H1 (cell line): Measurements from ENCODE around the gene GBA2. TPM values are rescaled to one million over a fixed set of nuclear protein-coding genes. Genes with fewer than 3 reads are reported as not detected.
A peak's percentile ranks its signal among the peaks of the same experiment; 100 is the strongest.

Source experiments
- CTCF ChIA-PET: fragments of 300-600 bp; sonication (Branson Sonifier 250); formaldehyde crosslinking; loops from one replicate; lab custom pipeline; 2021; ENCODE audit not compliant: partially characterized antibody; lab: Charles Lee
- POLR2A ChIA-PET: fragments of 300-600 bp; sonication (Branson Sonifier 250); formaldehyde crosslinking; loops from one replicate; lab custom pipeline; 2021; ENCODE audit warnings: inconsistent platforms; ENCODE audit not compliant: partially characterized antibody; lab: Charles Lee
- DNase-seq, 2 experiments: peaks; one replicate each; pipeline versions ENCODE4 v3.0.0 to v3.0.0-alpha.2; 2010 to 2022; ENCODE audit warnings: low spot score in 2 of 2, low read depth in 1 of 2, mixed read lengths in 1 of 2
- FAIRE-seq: peaks from 2 replicates; lab custom pipeline; 2011; peaks lifted over from hg19 to GRCh38; lab: Jason Lieb, UNC
- H2AFZ ChIP-seq: 2 replicates; pipeline ENCODE4 v1.8.1; 2012; ENCODE audit warnings: low read length, inconsistent platforms
- H2AK5ac ChIP-seq: 2 replicates; pipeline ENCODE4 v1.6.1; 2013; ENCODE audit warnings: low read depth, low read length
- H2BK120ac ChIP-seq: replicated peaks from 2 replicates; pipeline ENCODE3; 2013; ENCODE audit warnings: low read depth, low read length, inconsistent platforms
- H2BK12ac ChIP-seq: 2 replicates; pipeline ENCODE4 v1.6.1; 2013; ENCODE audit warnings: low read depth, low read length
- H2BK15ac ChIP-seq: 2 replicates; pipeline ENCODE4 v1.6.1; 2013; ENCODE audit warnings: low read length
- H2BK20ac ChIP-seq: 2 replicates; pipeline ENCODE4 v1.6.1; 2013; ENCODE audit warnings: low read length
- H2BK5ac ChIP-seq: 2 replicates; pipeline ENCODE4 v1.6.1; 2013; ENCODE audit warnings: low read depth, low read length
- H3K14ac ChIP-seq: 2 replicates; pipeline ENCODE4 v1.6.1; 2013; ENCODE audit warnings: inconsistent platforms; ENCODE audit not compliant: insufficient read length
- H3K18ac ChIP-seq: 2 replicates; pipeline ENCODE4 v1.6.1; 2013; ENCODE audit warnings: low read length; ENCODE audit errors: extremely low read depth
- H3K23ac ChIP-seq: 2 replicates; pipeline ENCODE4 v1.6.1; 2013; ENCODE audit warnings: inconsistent platforms; ENCODE audit not compliant: insufficient read length
- H3K23me2 ChIP-seq: 2 replicates; pipeline ENCODE4 v1.6.1; 2013; ENCODE audit warnings: low read depth, low read length
- H3K27ac ChIP-seq: 2 replicates; pipeline ENCODE4 v1.6.1; 2011; ENCODE audit warnings: low read depth, low read length, inconsistent platforms
- H3K27me3 ChIP-seq, 4 experiments: replicated peaks in 1 of 4; 1 replicate in 1 of 4; 2 replicates in 3 of 4; pipeline versions ENCODE4 v1.6.1 to v1.8.1; 2011 to 2013; ENCODE audit warnings: low read length in 3 of 4, mild to moderate bottlenecking in 3 of 4, inconsistent platforms in 2 of 4, mixed read lengths in 2 of 4, moderate library complexity in 1 of 4; ENCODE audit not compliant: control insufficient read depth in 3 of 4, insufficient read depth in 3 of 4; ENCODE audit errors: extremely low read depth in 1 of 4
- H3K36me3 ChIP-seq, 4 experiments: 2 replicates each; pipeline versions ENCODE4 v1.6.1 to v1.8.1; 2011 to 2013; ENCODE audit warnings: mild to moderate bottlenecking in 4 of 4, low read length in 3 of 4, moderate library complexity in 2 of 4, control low read depth in 1 of 4, inconsistent platforms in 1 of 4; ENCODE audit not compliant: insufficient read depth in 4 of 4, control insufficient read depth in 2 of 4
- H3K4ac ChIP-seq: replicated peaks from 2 replicates; pipeline ENCODE3; 2013; ENCODE audit warnings: low read length, low read depth, mixed read lengths, inconsistent platforms; ENCODE audit not compliant: insufficient read length
- H3K4me1 ChIP-seq, 4 experiments: replicated peaks in 1 of 4; 1 replicate in 1 of 4; 2 replicates in 3 of 4; pipeline versions ENCODE4 v1.6.1 to v1.8.1; 2011 to 2013; ENCODE audit warnings: low read length in 3 of 4, inconsistent platforms in 2 of 4, mixed read lengths in 1 of 4; ENCODE audit not compliant: insufficient read depth in 4 of 4, control insufficient read depth in 3 of 4
- H3K4me2 ChIP-seq, 2 experiments: 2 replicates each; pipeline versions ENCODE4 v1.6.1 to v1.8.1; 2011 to 2013; ENCODE audit warnings: low read depth in 2 of 2, low read length in 2 of 2, control low read depth in 1 of 2, inconsistent platforms in 1 of 2, mild to moderate bottlenecking in 1 of 2; ENCODE audit not compliant: insufficient read depth in 1 of 2
- H3K4me3 ChIP-seq, 4 experiments: fragments of 200-600, 300-600 bp in 1 of 4; sonication (generic), shearing (Covaris generic), sonication (Bioruptor Twin) in 1 of 4; 2 replicates each; pipeline versions ENCODE4 v1.5.1 to v1.8.1; 2011 to 2016; ENCODE audit warnings: low read length in 4 of 4, low read depth in 3 of 4, control low read depth in 2 of 4, inconsistent platforms in 2 of 4, mild to moderate bottlenecking in 2 of 4, mixed read lengths in 1 of 4, moderate library complexity in 1 of 4; ENCODE audit not compliant: insufficient read depth in 2 of 4; ENCODE audit errors: extremely low read depth in 1 of 4
- H3K56ac ChIP-seq: replicated peaks from 2 replicates; pipeline ENCODE3; 2013; ENCODE audit warnings: low read depth, mild to moderate bottlenecking, mixed read lengths, low read length, inconsistent platforms; ENCODE audit not compliant: insufficient read length
- H3K79me1 ChIP-seq: 2 replicates; pipeline ENCODE4 v1.6.1; 2013; ENCODE audit warnings: low read depth, low read length, control low read depth
- H3K79me2 ChIP-seq, 2 experiments: 2 replicates each; pipeline versions ENCODE4 v1.6.1 to v1.8.1; 2012 to 2013; ENCODE audit warnings: low read length in 2 of 2, mild to moderate bottlenecking in 2 of 2, inconsistent platforms in 1 of 2; ENCODE audit not compliant: insufficient read depth in 2 of 2, control insufficient read depth in 1 of 2
- H3K9ac ChIP-seq, 4 experiments: replicated peaks in 1 of 4; 1 replicate in 1 of 4; 2 replicates in 3 of 4; pipeline versions ENCODE4 v1.6.1 to v1.8.1; 2011 to 2013; ENCODE audit warnings: low read depth in 3 of 4, low read length in 3 of 4, control low read depth in 2 of 4, mild to moderate bottlenecking in 2 of 4, moderate library complexity in 2 of 4, inconsistent platforms in 1 of 4; ENCODE audit errors: extremely low read depth in 1 of 4
- H3K9me3 ChIP-seq, 2 experiments: 2 replicates each; pipeline versions ENCODE4 v1.6.1 to v1.8.1; 2012 to 2013; ENCODE audit warnings: mild to moderate bottlenecking in 2 of 2, moderate library complexity in 2 of 2, control low read depth in 1 of 2, inconsistent platforms in 1 of 2, low read depth in 1 of 2, low read length in 1 of 2, mixed read lengths in 1 of 2; ENCODE audit not compliant: insufficient read depth in 2 of 2
- H4K20me1 ChIP-seq, 2 experiments: replicated peaks in 1 of 2; 2 replicates each; pipeline versions ENCODE3 to v1.8.1; 2011 to 2013; ENCODE audit warnings: inconsistent platforms in 2 of 2, low read length in 2 of 2, mild to moderate bottlenecking in 1 of 2; ENCODE audit not compliant: insufficient read depth in 2 of 2, control insufficient read depth in 1 of 2
- H4K5ac ChIP-seq: 2 replicates; pipeline ENCODE4 v1.6.1; 2013; ENCODE audit warnings: low read length, low read depth, mixed read lengths, inconsistent platforms; ENCODE audit not compliant: insufficient read length
- H4K8ac ChIP-seq: 2 replicates; pipeline ENCODE4 v1.8.0; 2013; ENCODE audit warnings: mild to moderate bottlenecking, moderate library complexity, low read length, inconsistent platforms; ENCODE audit not compliant: insufficient read depth; ENCODE audit errors: extremely low read depth
- H4K91ac ChIP-seq: replicated peaks from 2 replicates; pipeline ENCODE3; 2013; ENCODE audit warnings: low read length, mixed read lengths, inconsistent platforms; ENCODE audit not compliant: insufficient read length
- CTCF ChIP-seq, 3 experiments: IDR thresholded peaks; 1 replicate in 2 of 3; 2 replicates in 1 of 3; pipeline versions ENCODE4 v1.5.1 to v1.6.1; 2011; ENCODE audit warnings: low read length in 3 of 3, mild to moderate bottlenecking in 3 of 3, inconsistent platforms in 2 of 3, low read depth in 1 of 3, moderate library complexity in 1 of 3; ENCODE audit not compliant: insufficient read depth in 1 of 3; ENCODE audit errors: control extremely low read depth in 1 of 3
- POU5F1 ChIP-seq: IDR thresholded peaks from 2 replicates; pipeline ENCODE4 v1.6.1; 2011; ENCODE audit warnings: low read depth, mild to moderate bottlenecking, low read length, moderate library complexity
- WGBS, 2 experiments: shearing (Covaris generic) in 1 of 2; methylation state at CpG; one replicate each; pipeline versions ENCODE4 v1.1.6 to v1.1.7; 2013 to 2015; ENCODE audit warnings: low lambda C conversion rate in 2 of 2, mixed read lengths in 2 of 2, inconsistent platforms in 1 of 2, low coverage in 1 of 2, missing lambda C conversion rate in 1 of 2; ENCODE audit not compliant: insufficient replicate concordance in 2 of 2, insufficient coverage in 1 of 2, insufficient read length in 1 of 2; ENCODE audit errors: extremely low coverage in 1 of 2, missing lambda C conversion rate in 1 of 2; 5-methylcytosine and 5-hydroxymethylcytosine counted together
- polyA plus RNA-seq, 7 experiments: library from polyadenylated mRNA; depleted of rRNA in 3 of 7; stranded (reverse) in 5 of 7; unstranded in 2 of 7; fragments of >200 nt in 5 of 7; fragments of 200-250 nt in 2 of 7; gene quantifications; 1 replicate in 5 of 7; 2 replicates in 1 of 7; 4 replicates in 1 of 7; pipeline versions ENCODE4 v1.2.1 to v1.2.3, GENCODE V29; 2011 to 2013; ENCODE audit warnings: missing spikeins in 2 of 7, mixed read lengths in 2 of 7
- total RNA-seq: library from RNA; stranded (reverse); fragmentation: NEBNext Ultra II Directional; extraction: Animal tissue kit (Norgen Biotek cat#: 25700); gene quantifications from 2 replicates; pipeline ENCODE4 v1.2.1, GENCODE V29; 2021

Gene GBA2
- total and polyA plus RNA-seq, 2 of the 8 experiments (the other 6 are each of a cell fraction or from before 2014, with no cell fraction given): 64.2 to 71.9 TPM

- no peak overlapping the region for H2BK20ac ChIP-seq
- TF ChIP-seq CTCF (IDR thresholded peaks at IDR 0.05; ENCODE audit: control extremely low read depth in 1 of 3, insufficient read depth in 1 of 3, low read depth in 1 of 3, low read length in 3 of 3) (peak in 1 of 3 experiments; percentile 4; a peak in 1 of 4 replicates), POU5F1 (no peak)
- H3K14ac ChIP-seq: no peak overlapping the region
- no peaks in the 10 kb centered on the region for H3K79me2 ChIP-seq
- H4K5ac ChIP-seq: no peak overlapping the region
- no peak for FAIRE-seq
- no peaks in the 10 kb centered on the region for H3K23me2 ChIP-seq
- no peak overlapping the region for H3K56ac ChIP-seq
- H2AFZ ChIP-seq: no peak overlapping the region
- H4K8ac ChIP-seq: no peak overlapping the region
- H3K4ac ChIP-seq: no peak overlapping the region
- H3K4me1 ChIP-seq: no peaks in the 10 kb centered on the region
- H3K9ac ChIP-seq: no peak overlapping the region
- no peak overlapping the region for H3K23ac ChIP-seq
- DNase-seq: no peak
- H3K36me3 ChIP-seq: peaks cover 29 to 91% (median 61%) of the 10 kb centered on the region in 4 experiments; a peak in 7 of 8 replicates
- H2BK120ac ChIP-seq: no peak overlapping the region
- H3K79me1 ChIP-seq: peaks cover 3% of the 10 kb centered on the region; the same call in 1 of the 2 replicates
- H3K27me3 ChIP-seq: no peaks in the 10 kb centered on the region
- no peak overlapping the region for H3K18ac ChIP-seq
- H3K4me3 ChIP-seq: no peak overlapping the region
- 92% methylated on average over 4 of the region's 4 CpGs; no CpG with 5 or more reads in 1 of the 2 experiments for WGBS, 2 experiments
- no peak overlapping the region for H2AK5ac ChIP-seq
- CTCF ChIA-PET: interaction anchor here (0.7 to 13.8 kb wide), 7 partner anchors 11 to 70 kb away, joined by 3 to 198 read pairs (median 14); partner anchors contain the start of genes ARHGEF39, CCDC107, CREB3 and RMRP
- peaks cover 0 to 2% of the 10 kb centered on the region in 2 experiments for H4K20me1 ChIP-seq
- H3K4me2 ChIP-seq: no peak overlapping the region
- POLR2A ChIA-PET: interaction anchor here (1.6 to 10.5 kb wide), 4 partner anchors 11 to 33 kb away, joined by 3 to 51 read pairs (median 13); partner anchors contain the start of genes CREB3, GBA2, RGP1 and TLN1
- H2BK15ac ChIP-seq: no peak overlapping the region
- H2BK5ac ChIP-seq: no peak overlapping the region; the same call in 1 of the 2 replicates
- no peak overlapping the region for H3K27ac ChIP-seq
- no peak overlapping the region for H4K91ac ChIP-seq
- H3K9me3 ChIP-seq: no peaks in the 10 kb centered on the region
- no peak overlapping the region for H2BK12ac ChIP-seq
These were observed 32.8 kb downstream of the GBA2 start for GRCh38 chr9:35716230-35716629.
